Hindlimb muscle (tissue), 1 donor: ENCODE measurements around the gene SPATA13. TPM values are rescaled to one million over a fixed set of nuclear protein-coding genes. Genes with fewer than 3 reads are reported as not detected.

ENCODE experiments used
- DNase-seq: peaks from one replicate; pipeline ENCODE4 v3.0.0-alpha.2; 2013
- polyA plus RNA-seq: library from polyadenylated mRNA; unstranded; fragments of 120-200 nt; gene quantifications from one replicate; pipeline ENCODE4 v1.2.1, GENCODE V29; 2013; ENCODE audit not compliant: insufficient read length

Gene SPATA13
- polyA plus RNA-seq, 1 donor = 2.5 TPM

- no peak for DNase-seq
Observed at GRCh38 chr13:24141333-24141910, 19.1 kb upstream of the SPATA13 start.

DNA sequence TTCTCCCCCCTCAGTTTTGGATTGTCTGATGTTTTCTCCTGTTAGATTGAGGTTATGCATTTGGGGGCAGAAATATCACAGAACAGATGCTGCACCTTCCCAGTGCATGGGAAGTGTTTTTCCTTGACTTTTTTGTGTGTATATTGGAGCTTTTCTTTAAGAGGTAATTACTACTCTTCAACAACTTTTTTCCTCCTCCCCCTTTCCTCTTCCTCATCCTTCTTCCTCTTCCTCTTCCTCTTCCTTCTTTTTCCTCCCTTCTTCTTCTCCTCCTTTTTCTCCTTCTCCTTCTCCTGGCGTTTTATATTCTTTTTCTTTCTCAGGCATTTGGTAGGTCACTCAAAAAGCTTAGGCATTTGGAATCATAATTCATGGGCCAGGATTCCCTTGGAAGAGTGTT lies 18.1 kb upstream of the SPATA13 start:
- no peak for DNase-seq

- no peak for DNase-seq
Observed at GRCh38 chr13:24142886-24143285, 17.6 kb upstream of the SPATA13 start.

GRCh38 chr13:24145240-24145639 lies 15.3 kb upstream of the SPATA13 start:
- DNase-seq = no peak

DNA sequence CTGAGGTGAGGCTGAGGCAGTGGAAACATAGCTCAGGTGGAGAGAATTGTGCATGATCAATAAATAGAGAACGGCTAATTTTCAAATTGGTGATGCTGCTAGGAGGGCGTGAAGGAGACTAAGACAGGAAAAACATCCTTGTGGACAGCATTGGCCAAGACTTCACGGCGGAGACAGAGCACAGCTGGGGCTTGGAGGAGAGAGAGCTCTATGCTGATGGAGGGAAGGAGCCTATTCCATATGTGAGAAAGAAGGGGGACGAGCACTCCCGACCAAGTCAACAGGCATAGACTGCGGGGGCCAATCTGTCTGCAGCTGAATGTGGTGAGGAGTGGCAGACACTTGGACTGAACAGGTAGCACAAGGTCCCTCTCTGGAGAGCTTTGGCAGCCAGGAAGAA lies 14.8 kb upstream of the SPATA13 start:
- no peak for DNase-seq

DNA sequence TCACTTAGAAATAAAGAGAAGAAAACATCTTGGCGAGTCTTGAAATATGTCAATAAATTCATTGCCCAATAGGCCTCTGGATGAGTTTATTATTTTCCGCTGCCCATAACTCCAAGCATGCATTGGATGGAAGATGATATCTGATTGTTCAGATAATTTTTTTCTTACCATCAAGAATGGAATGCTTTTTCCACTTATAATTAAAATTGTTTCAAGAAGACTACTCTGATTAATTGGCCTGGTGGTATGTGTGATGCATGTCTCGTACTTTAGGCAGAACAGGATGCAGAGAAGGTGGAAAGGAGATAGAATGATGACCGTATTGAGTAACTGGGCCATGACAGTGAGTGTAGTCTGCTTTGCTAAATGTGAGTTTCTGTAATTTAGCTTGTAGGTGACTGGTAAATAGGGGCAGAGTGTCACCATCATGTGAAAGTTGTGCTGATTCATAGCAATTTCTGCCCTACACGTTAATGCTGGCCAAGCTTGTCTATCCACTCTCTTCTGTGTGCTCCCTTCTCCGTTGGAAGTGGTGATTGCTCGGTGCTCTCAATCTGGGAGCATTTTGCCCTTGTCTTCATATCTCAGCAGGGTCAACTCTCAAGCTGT lies 13.5 kb upstream of the SPATA13 start:
- DNase-seq = no peak

- DNase-seq = no peak
Observed at GRCh38 chr13:24147570-24147963, 13.0 kb upstream of the SPATA13 start.

DNA sequence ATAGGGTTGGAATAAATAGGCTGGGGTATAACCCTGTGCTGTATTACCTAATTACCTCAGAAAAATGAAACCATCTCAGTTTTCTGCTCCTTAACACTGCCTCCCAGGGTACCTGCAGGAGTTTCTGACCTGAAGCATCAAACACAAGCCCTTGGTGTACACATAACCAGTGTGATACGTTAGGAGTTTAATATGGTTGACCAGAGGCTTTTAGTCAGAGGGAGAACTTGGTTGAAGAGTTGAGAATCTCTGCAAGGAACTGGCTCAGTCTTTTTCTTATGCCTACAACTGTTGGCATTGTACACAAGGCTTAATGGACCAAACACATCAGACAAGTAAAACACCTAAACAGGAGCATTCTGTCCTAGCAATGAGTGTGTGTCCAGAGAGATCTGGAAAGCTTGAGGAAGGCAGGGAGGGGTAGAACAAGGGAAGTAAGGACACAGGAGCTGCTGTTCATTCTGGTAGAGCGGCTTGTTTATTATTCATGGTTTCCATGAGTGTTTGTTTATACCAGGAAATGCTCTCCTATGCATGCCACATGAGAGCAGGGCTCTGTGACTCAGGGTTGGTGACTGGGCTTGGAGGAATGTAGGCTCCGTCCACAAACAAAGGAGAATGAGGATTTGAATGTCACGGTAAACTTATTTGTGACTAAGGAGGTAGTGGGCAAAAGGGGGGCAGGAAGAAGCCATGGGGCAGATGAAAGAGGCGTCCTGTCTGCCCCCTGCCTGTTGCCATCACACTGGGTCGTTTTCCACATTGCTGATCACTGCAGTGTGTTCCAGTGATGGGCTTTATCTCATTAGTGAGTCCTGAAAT lies 11.9 kb upstream of the SPATA13 start:
- DNase-seq = no peak

- DNase-seq = no peak
Observed at GRCh38 chr13:24149246-24150032, 11.1 kb upstream of the SPATA13 start.

DNA sequence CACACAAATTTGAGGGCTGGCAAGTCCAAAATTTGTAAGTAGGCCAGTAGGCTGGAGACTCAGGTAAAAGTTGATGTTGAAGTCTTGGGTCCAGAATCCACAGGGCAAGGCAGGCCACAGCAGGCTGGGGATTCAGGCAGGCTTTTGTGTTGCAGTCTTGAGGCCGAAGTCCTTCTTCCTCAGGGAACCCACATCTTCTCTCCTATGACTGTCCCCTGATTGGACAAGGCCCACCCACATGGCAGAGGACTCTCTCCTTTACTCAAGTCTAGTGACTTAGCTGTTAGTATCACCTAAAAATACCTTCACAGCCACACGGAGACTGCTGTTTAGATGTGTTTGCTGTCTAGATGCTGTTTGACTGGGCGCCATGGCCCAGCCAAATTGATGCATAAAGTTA lies 9.9 kb upstream of the SPATA13 start:
- DNase-seq = no peak

GRCh38 chr13:24151864-24152263 lies 8.7 kb upstream of the SPATA13 start:
- no peak for DNase-seq

DNA sequence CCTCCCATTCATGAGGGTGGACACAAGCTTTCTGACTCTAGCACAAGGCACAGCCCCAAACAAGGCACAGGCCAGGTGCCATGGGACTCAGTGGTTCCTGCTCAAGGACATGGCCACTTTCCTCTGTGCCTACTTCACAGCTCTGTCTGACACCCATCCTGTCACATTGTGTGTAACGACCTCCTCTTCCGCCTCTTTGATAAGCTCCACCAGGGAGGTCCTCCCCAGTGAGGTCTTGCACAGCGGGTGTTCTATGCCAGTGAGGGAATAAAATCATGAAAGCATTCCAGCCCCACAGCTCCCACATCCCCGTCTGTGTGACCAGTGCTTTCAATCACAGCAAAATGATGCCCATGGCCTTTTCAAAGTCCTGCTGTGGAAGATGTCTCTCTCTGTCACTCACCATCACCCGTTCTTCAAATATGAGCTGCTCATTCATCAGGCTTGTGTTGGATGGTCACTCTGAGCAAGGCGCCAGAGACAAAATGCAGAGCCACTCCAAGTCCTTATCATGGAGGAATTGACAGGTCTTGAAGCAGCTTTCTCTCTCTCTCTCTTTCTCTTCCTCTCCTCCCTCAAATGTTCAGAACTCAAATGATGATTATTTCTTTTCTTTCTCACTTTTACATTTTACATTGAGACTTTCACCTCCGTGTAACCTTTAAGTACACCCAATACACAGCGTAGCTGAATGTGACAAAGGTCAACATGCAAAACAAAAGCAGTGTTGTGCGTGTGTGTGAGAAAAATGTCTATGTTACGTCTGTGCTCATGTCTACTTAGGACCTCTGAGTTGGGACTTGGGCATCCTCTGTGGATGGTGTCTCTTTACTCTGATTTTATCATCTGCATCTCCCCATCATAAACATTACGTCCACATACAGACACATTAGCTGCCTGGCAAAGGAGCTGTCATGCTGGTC lies 8.0 kb upstream of the SPATA13 start:
- no peak for DNase-seq

- no peak for DNase-seq
Observed at GRCh38 chr13:24153347-24153746, 7.2 kb upstream of the SPATA13 start.

DNA sequence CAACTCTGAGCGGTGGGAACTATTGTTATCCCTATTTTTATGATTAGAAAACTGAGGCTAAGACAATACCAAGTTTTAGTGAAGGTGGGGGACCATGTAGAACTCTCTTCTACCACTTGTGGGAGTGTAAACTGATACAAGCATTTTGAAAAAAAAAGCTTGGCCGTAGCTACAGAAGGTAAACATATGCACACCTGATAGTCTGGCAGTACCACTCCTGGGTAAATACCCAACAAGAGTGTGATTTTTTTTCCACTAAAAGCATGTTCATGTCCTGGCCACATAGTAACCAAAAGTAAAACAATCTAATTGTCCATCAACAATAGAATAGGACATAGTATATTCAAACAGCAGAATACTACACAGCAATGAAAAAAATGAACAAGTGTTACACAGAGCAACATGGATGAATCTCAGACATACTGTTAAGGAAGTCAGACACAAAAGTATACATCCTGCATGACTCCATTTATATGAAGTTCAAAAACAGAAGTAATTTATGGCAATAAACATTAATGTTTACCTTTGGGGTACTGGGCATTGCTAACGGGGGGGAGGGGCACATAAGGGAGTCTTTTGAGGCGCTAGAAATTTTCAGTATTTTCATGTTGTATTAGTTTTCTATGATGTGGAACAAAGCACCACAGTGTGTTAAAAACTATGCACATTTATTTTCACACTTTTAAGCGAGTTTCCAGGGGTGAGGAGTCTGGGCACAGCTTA lies 6.4 kb upstream of the SPATA13 start:
- no peak for DNase-seq

DNA sequence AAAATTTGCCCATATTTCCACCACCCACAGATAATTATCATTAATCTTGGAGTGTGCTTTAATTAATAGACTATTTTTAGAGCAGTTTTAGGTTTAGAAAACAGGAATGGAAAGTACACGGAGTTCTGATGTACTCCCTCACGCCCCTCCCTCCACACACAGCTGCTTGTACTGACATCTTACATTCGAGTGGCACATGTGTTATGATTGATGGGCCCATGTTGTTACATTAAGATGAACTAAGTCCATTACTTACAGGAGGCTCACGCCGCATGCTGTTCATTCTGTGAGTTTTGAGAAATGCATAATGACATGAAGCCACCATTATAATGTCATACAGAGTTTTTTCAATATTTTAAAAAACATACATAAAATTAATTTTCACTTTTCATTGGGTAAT lies 1.2 kb upstream of the SPATA13 start:
- no peak for DNase-seq

DNA sequence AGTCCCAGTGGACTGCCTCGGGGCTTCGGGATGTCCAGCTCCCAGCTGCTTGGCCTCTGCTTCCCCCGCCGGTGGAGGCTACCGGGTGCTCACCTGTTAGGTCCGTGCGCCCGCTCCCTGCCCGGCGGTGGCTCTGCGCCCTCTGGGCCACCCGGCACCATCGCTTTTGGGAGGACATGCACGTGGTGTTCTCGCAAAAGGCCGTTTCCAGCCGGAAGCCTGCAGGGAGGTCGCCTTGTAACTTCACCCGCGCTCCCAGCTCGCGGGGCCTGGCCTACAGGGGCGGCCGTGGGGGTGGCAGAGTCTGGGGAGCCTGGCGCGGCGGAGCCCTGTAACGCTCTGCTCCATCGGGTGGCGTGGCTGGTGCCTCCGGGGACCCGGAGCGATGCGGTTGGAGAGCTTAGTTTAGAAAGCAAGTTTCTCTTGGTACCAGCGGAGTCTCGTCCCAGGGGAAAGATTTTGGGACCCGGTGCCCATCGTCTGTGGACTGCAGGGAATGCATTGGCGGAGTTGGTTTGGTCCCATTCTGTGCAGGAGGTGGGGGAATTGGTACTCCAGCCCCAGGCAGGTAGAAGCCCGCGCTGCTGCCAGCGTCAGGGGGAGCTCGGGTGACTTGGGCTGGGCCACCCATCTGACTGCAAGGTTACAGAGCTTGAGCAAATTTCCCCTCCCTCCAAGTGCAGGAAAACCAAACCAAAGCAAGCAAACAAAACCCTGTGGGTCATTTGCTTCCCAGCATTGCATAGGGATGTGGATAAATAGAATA lies 673 bp downstream of the SPATA13 start:
- DNase-seq = no peak

GRCh38 chr13:24161980-24162525 lies 1.5 kb downstream of the SPATA13 start:
- DNase-seq = no peak

DNA sequence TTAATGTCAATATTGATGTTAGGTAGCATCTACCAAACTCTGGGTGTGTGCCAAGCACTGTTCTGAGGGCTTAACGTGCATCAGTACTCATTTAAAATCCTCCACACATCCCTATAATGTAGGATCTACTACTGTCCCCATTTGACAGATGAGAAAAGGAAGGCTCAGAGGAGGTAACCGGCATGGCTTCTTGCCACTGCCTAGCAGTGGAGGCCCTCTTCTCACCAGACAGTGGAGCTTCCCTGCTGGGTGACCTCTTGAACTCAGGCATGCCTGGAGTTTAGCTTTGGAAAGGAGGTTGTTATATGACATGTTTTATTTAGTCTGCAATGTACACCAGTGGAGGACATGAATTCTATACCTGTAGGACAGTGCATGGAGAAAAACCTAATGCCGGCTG lies 2.1 kb downstream of the SPATA13 start:
- no peak for DNase-seq

DNA sequence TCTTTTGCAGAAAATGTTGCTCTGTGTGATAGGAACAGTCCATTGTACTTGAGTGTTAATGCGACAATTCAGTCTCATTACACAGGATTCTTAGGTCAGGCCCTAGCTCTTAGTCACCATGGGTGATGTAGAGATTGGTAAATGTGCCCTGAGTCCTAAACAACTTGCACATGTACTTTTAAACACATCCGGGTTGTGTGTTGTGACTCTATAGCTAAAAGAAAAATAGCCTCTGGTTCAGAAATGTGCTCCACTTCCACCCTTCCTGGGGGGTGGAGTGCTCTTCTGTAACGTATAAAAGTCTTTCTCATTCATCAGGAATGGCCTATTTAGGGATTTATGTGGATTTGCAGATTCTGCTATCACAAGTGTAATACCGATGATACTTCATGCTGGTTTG lies 5.2 kb downstream of the SPATA13 start:
- DNase-seq = no peak

DNA sequence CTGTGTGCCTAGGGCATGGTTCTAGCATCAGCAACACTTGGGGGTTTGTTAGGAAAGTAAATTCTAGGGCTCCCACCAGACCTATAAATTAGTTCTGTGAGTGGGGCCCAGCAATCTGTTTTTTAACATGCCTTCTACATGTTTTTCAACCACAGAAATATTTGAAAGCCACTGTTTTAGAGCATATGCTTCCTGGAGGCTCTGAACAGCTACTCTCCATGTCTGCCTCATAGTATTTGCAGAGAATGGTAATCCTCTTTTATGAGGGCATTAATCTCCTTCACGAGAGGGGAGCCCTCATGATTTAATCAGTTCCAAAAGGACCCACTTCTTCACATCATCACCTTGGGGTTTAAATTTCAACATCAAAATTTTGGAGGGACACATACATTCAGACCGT lies 6.0 kb downstream of the SPATA13 start:
- no peak for DNase-seq
